ENCODE results near the gene HELZ2.

- TF ChIP-seq CTCF (IDR thresholded peaks at IDR 0.05), result no peak
- TF ChIP-seq POLR2A (IDR thresholded peaks at IDR 0.05), result no peak
- TF ChIP-seq EP300 (IDR thresholded peaks at IDR 0.05), result no peak
These were observed 24.7 kb upstream of the HELZ2 start for GRCh38 chr20:63598479-63599395.
